CD4-positive, alpha-beta memory T cell (primary cell): ENCODE measurements around the gene ESRRG. TPM values are rescaled to one million over a fixed set of nuclear protein-coding genes. Genes with fewer than 3 reads are reported as not detected.

Experiments used
- CTCF ChIA-PET: fragments of 350-600 bp; sonication (Branson Sonifier 250); formaldehyde crosslinking; loops from one replicate; lab custom pipeline; 2021; ENCODE audit warnings: inconsistent platforms; ENCODE audit not compliant: partially characterized antibody; lab: Charles Lee
- POLR2A ChIA-PET: fragments of 350-600 bp; sonication (Branson Sonifier 250); formaldehyde crosslinking; loops from one replicate; lab custom pipeline; 2021; ENCODE audit not compliant: partially characterized antibody; lab: Charles Lee
- DNase-seq, 5 donors: peaks; one replicate each; pipeline versions ENCODE4 v3.0.0 to v3.0.0-alpha.2; 2020 to 2022; ENCODE audit warnings: mixed read lengths in 1 of 5
- H3K27ac ChIP-seq: one replicate; pipeline ENCODE4 v1.7.0; 2013; ENCODE audit warnings: low read depth, low read length
- H3K27me3 ChIP-seq: 2 replicates; pipeline ENCODE4 v1.7.0; 2013; ENCODE audit warnings: mild to moderate bottlenecking, low read length, moderate library complexity; ENCODE audit not compliant: insufficient read depth
- H3K36me3 ChIP-seq: 2 replicates; pipeline ENCODE4 v1.7.0; 2013; ENCODE audit warnings: mild to moderate bottlenecking, low read length, moderate library complexity; ENCODE audit not compliant: insufficient read depth
- H3K4me1 ChIP-seq: 2 replicates; pipeline ENCODE4 v1.7.0; 2013; ENCODE audit warnings: mild to moderate bottlenecking, low read length, moderate library complexity; ENCODE audit not compliant: insufficient read depth
- H3K4me3 ChIP-seq, 2 donors: one replicate each; pipeline ENCODE4 v1.7.0; 2013; ENCODE audit warnings: low read length in 2 of 2, mild to moderate bottlenecking in 1 of 2
- H3K9me3 ChIP-seq, 2 donors: one replicate each; pipeline ENCODE4 v1.7.0; 2013; ENCODE audit warnings: low read length in 2 of 2, control low read depth in 1 of 2; ENCODE audit not compliant: control insufficient read depth in 1 of 2
- H3K27ac Mint-ChIP-seq, 7 donors: one replicate each; pipeline ENCODE4 v1.8.0; 2020 to 2021; ENCODE audit warnings: mixed read lengths in 7 of 7, mild to moderate bottlenecking in 6 of 7, inconsistent platforms in 3 of 7, moderate library complexity in 3 of 7
- H3K27me3 Mint-ChIP-seq, 2 donors: one replicate each; pipeline ENCODE4 v1.8.0; 2020 to 2021; ENCODE audit warnings: mixed read lengths in 2 of 2
- H3K36me3 Mint-ChIP-seq, 2 donors: one replicate each; pipeline ENCODE4 v1.8.0; 2020 to 2021; ENCODE audit warnings: mixed read lengths in 2 of 2, inconsistent platforms in 1 of 2, mild to moderate bottlenecking in 1 of 2
- H3K4me1 Mint-ChIP-seq, 4 donors: one replicate each; pipeline ENCODE4 v1.8.0; 2020 to 2021; ENCODE audit warnings: mixed read lengths in 4 of 4, mild to moderate bottlenecking in 1 of 4
- H3K4me3 Mint-ChIP-seq, 8 donors: one replicate each; pipeline ENCODE4 v1.8.0; 2020 to 2021; ENCODE audit warnings: mixed read lengths in 8 of 8, mild to moderate bottlenecking in 7 of 8, moderate library complexity in 6 of 8, inconsistent platforms in 3 of 8
- H3K9me3 Mint-ChIP-seq, 8 donors: one replicate each; pipeline ENCODE4 v1.8.0; 2020 to 2021; ENCODE audit warnings: mixed read lengths in 8 of 8, mild to moderate bottlenecking in 5 of 8, inconsistent platforms in 3 of 8, moderate library complexity in 1 of 8
- intact Hi-C: fragments of 100-400 bp; cut with micrococcal nuclease; formaldehyde crosslinking; loops from one replicate; pipeline ENCODE4 v1.15.1; 2023
- polyA plus RNA-seq, 2 donors: library from polyadenylated mRNA; unstranded; fragments of 300-500 nt; fragmentation: Illumina TruSeq; gene quantifications; one replicate each; pipeline ENCODE4 v1.2.3, GENCODE V29; 2021
- total RNA-seq, 2 experiments: library from RNA; stranded (reverse); gene quantifications; one replicate each; pipeline ENCODE4 v1.2.3, GENCODE V29; 2021

The ESRRG gene
- total and polyA plus RNA-seq, 4 experiments from 2014 or later, result not detected

- Histone ChIP-seq H3K9me3 (no peaks in the 10 kb centered on the region), H3K27ac (no peak overlapping the region), H3K36me3 (no peaks in the 10 kb centered on the region), H3K27me3 (no peaks in the 10 kb centered on the region), H3K4me1 (no peaks in the 10 kb centered on the region), H3K4me3 (no peak overlapping the region)
- ChIA-PET CTCF (no interaction called here), POLR2A (no interaction called here)
- Mint-ChIP-seq H3K9me3 (peaks cover 0 to 12% (median 5%) of the 10 kb centered on the region in 8 donors), H3K4me3 (no peak overlapping the region), H3K4me1 (peaks cover 0 to 3% (median 1%) of the 10 kb centered on the region in 4 donors), H3K27ac (no peak overlapping the region), H3K27me3 (peaks cover 0 to 11% of the 10 kb centered on the region in 2 donors), H3K36me3 (no peaks in the 10 kb centered on the region)
- intact Hi-C loops, result no loop called here
- no peak for DNase-seq
These were observed 126.9 kb downstream of the ESRRG start for GRCh38 chr1:216596281-216596862.

- Mint-ChIP-seq H3K4me1 (no peaks in the 10 kb centered on the region), H3K27me3 (no peaks in the 10 kb centered on the region), H3K36me3 (no peaks in the 10 kb centered on the region), H3K4me3 (no peak overlapping the region), H3K9me3 (peaks cover 0 to 15% (median 5%) of the 10 kb centered on the region in 8 donors), H3K27ac (no peak overlapping the region)
- CTCF ChIA-PET, result no interaction called here
- no peaks in the 10 kb centered on the region for H3K4me1 ChIP-seq
- H3K27me3 ChIP-seq, result no peaks in the 10 kb centered on the region
- no peaks in the 10 kb centered on the region for H3K9me3 ChIP-seq
- H3K27ac ChIP-seq, result no peak overlapping the region
- H3K36me3 ChIP-seq, result no peaks in the 10 kb centered on the region
- DNase-seq, result no peak
- no peak overlapping the region for H3K4me3 ChIP-seq
- POLR2A ChIA-PET, result no interaction called here
- intact Hi-C loops, result no loop called here
These were observed 135.5 kb downstream of the ESRRG start for GRCh38 chr1:216587715-216588114.

- no peak overlapping the region for H3K27ac Mint-ChIP-seq
- H3K36me3 ChIP-seq, result no peaks in the 10 kb centered on the region
- DNase-seq, result no peak
- intact Hi-C loops, result no loop called here
- no peaks in the 10 kb centered on the region for H3K4me1 Mint-ChIP-seq
- no peaks in the 10 kb centered on the region for H3K27me3 ChIP-seq
- ChIA-PET POLR2A (no interaction called here), CTCF (interaction anchor here (0.5 kb wide), 1 partner anchor 143 kb away, joined by 3 read pairs; no protein-coding TSS in a partner anchor)
- H3K36me3 Mint-ChIP-seq, result no peaks in the 10 kb centered on the region
- no peaks in the 10 kb centered on the region for H3K27me3 Mint-ChIP-seq
- H3K9me3 Mint-ChIP-seq, result peaks cover 2 to 17% (median 5%) of the 10 kb centered on the region in 8 donors
- no peak overlapping the region for H3K4me3 Mint-ChIP-seq
- H3K4me3 ChIP-seq, result no peak overlapping the region
- no peaks in the 10 kb centered on the region for H3K9me3 ChIP-seq
- H3K27ac ChIP-seq, result no peak overlapping the region
- no peaks in the 10 kb centered on the region for H3K4me1 ChIP-seq
These were observed 141.1 kb downstream of the ESRRG start for GRCh38 chr1:216582151-216582550.

DNA sequence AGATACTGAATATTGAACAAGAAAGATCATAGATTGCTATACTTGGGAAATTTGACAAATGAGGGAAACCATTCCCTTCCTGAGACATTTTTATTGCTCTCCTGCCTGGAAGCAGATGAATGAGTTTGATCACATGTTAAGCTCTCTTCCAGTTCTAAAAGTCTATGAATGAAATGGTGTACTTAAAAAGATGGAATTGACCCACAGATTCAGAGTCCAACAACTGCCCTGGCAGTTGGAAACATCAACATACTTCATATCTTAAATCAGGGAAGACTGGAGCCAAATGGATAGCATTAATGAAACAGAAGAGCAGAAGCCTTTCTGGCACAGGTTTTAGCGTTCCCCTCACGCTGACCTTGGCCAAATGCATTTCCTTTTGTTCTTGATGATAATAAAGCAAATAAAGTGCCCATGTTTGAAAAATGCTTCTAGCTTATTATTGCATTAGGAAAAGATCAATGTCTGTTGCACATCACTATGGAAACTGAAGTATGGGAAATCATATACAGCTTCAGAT, 142.6 kb downstream of the ESRRG start:
- H3K27me3 Mint-ChIP-seq, result no peaks in the 10 kb centered on the region
- no peak overlapping the region for H3K4me3 ChIP-seq
- CTCF ChIA-PET, result no interaction called here

GRCh38 chr1:216576234-216576937, 146.8 kb downstream of the ESRRG start:
- Mint-ChIP-seq H3K27me3 (no peaks in the 10 kb centered on the region), H3K4me1 (no peaks in the 10 kb centered on the region), H3K9me3 (peaks cover 0 to 13% (median 7%) of the 10 kb centered on the region in 8 donors), H3K4me3 (no peak overlapping the region), H3K36me3 (no peaks in the 10 kb centered on the region), H3K27ac (no peak overlapping the region)
- H3K27ac ChIP-seq, result no peak overlapping the region
- H3K4me3 ChIP-seq, result no peak overlapping the region
- POLR2A ChIA-PET, result no interaction called here
- H3K4me1 ChIP-seq, result no peaks in the 10 kb centered on the region
- no peaks in the 10 kb centered on the region for H3K9me3 ChIP-seq
- intact Hi-C loops, result no loop called here
- no peak for DNase-seq
- CTCF ChIA-PET, result no interaction called here
- no peaks in the 10 kb centered on the region for H3K27me3 ChIP-seq
- H3K36me3 ChIP-seq, result no peaks in the 10 kb centered on the region

More for the DNA sequence above, 142.6 kb downstream of the ESRRG start:
- H3K4me1 ChIP-seq, result no peaks in the 10 kb centered on the region
- Mint-ChIP-seq H3K4me3 (no peak overlapping the region), H3K36me3 (no peaks in the 10 kb centered on the region), H3K27ac (no peak overlapping the region), H3K4me1 (no peaks in the 10 kb centered on the region), H3K9me3 (peaks cover 2 to 16% (median 8%) of the 10 kb centered on the region in 8 donors)
- no peaks in the 10 kb centered on the region for H3K9me3 ChIP-seq
- no peaks in the 10 kb centered on the region for H3K36me3 ChIP-seq
- H3K27me3 ChIP-seq, result no peaks in the 10 kb centered on the region
- intact Hi-C loops, result no loop called here
- POLR2A ChIA-PET, result no interaction called here
- no peak overlapping the region for H3K27ac ChIP-seq
- DNase-seq, result no peak

DNA sequence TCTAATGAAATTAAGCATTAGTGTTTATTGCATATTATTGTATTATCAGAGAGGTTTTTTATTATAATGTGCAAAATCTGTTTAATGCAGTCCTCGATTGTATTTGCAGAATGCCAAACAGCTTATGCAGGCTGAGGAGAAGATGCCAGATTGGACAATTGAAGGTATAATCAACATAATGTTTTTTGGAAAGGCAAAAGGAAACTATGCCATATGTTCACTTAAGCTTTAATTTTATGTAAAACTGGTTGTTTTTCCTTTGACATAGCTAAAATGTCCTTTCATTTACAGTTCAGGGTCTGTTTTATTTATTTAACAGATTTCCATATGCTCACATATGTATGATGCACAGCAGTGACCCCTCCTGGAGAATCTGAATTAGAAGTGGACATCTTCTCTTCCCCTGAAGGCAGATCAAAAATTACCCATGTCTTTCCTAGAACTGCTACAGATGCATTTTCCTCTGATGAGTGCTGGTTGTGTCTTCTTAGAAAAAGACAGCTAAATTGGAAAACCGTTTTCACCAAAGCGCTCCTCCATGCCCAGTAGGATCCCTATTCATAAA, 156.5 kb downstream of the ESRRG start:
- peaks cover 0 to 10% (median 6%) of the 10 kb centered on the region in 8 donors for H3K9me3 Mint-ChIP-seq
- intact Hi-C loops, result no loop called here
- DNase-seq, result no peak
- Histone ChIP-seq H3K9me3 (no peaks in the 10 kb centered on the region), H3K36me3 (no peaks in the 10 kb centered on the region), H3K27me3 (no peaks in the 10 kb centered on the region), H3K4me3 (no peak overlapping the region), H3K4me1 (no peaks in the 10 kb centered on the region), H3K27ac (no peak overlapping the region)
- no peaks in the 10 kb centered on the region for H3K27me3 Mint-ChIP-seq
- ChIA-PET CTCF (interaction anchor here (1.1 kb wide), 1 partner anchor 16 kb away, joined by 3 read pairs; no protein-coding TSS in a partner anchor), POLR2A (no interaction called here)
- H3K27ac Mint-ChIP-seq, result no peak overlapping the region
- H3K36me3 Mint-ChIP-seq, result no peaks in the 10 kb centered on the region
- H3K4me3 Mint-ChIP-seq, result no peak overlapping the region
- H3K4me1 Mint-ChIP-seq, result no peaks in the 10 kb centered on the region

GRCh38 chr1:216563087-216563486, 160.1 kb downstream of the ESRRG start:
- Mint-ChIP-seq H3K9me3 (peaks cover 0 to 10% (median 1%) of the 10 kb centered on the region in 8 donors), H3K4me3 (no peak overlapping the region), H3K27me3 (no peaks in the 10 kb centered on the region), H3K27ac (no peak overlapping the region), H3K36me3 (no peaks in the 10 kb centered on the region), H3K4me1 (no peaks in the 10 kb centered on the region)
- Histone ChIP-seq H3K4me3 (no peak overlapping the region), H3K36me3 (no peaks in the 10 kb centered on the region), H3K9me3 (no peaks in the 10 kb centered on the region), H3K4me1 (no peaks in the 10 kb centered on the region), H3K27me3 (no peaks in the 10 kb centered on the region), H3K27ac (no peak overlapping the region)
- intact Hi-C loops, result no loop called here
- ChIA-PET POLR2A (no interaction called here), CTCF (no interaction called here)
- no peak for DNase-seq
